GM21619 (cell line): ENCODE data around the gene FAM9B.

Experiments used
- ATAC-seq: cut with Tn5 transposase; IDR thresholded peaks from one replicate; pipeline ENCODE4 v1.9.1; 2021; ENCODE audit not compliant: unreplicated experiment

The FAM9B gene

DNA sequence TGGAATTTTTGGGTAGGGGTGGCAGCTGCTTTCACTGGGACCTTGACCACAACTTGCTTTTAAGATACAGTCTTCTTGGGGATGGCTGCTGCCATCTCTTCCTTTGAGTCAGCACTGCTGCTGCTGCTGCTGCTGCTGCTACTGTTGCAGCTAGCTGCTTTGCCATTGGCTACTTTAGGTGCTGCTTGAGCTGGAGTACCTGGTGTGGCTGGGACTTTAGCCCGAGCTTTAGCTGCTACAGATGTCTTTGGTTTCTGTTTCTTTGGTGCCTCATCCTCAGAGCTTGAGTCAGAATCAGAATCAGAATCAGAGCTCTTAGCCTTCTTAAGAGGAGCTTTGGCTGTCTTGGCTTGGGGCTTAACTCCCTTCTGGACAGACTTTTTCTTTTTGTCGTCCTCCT is 52.2 kb downstream of the FAM9B start:
- ATAC-seq = no peak

DNA sequence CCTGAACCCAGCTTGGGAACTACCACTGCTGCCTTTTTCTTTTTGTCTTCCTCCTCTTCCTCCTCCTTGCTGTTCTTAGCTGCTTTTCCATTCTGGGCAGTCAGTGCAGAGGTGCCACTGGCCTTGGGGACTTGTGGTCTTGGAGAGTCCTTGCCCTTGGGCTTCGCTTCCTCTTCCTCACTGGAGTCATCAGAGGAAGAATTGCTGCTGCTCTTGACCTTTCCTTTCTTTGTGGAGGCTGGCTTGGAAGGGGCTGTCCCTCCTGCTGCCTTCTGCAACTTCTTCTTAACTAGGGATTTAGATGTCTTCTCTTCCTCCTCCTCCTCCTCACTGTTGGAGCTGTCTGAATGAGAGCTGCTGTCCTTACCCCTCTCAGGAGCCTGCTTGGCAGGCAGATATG is 53.2 kb downstream of the FAM9B start:
- ATAC-seq = no peak
